D721Med (cell line): ENCODE data around the gene LCAT.

Experiments used
- DNase-seq: peaks from one replicate; pipeline ENCODE4 v3.0.0; 2011; ENCODE audit warnings: low spot score; ENCODE audit not compliant: insufficient read length
- FAIRE-seq: peaks from 2 replicates; lab custom pipeline; 2011; peaks lifted over from hg19 to GRCh38; lab: Jason Lieb, UNC
- TF ChIP-seq, protein P1 (sequence below): IDR thresholded peaks from 2 replicates; pipeline ENCODE4 v1.5.1; 2012; ENCODE audit warnings: mild to moderate bottlenecking, control low read depth; ENCODE audit not compliant: insufficient read depth; ENCODE audit errors: missing control alignments

The LCAT gene

DNA sequence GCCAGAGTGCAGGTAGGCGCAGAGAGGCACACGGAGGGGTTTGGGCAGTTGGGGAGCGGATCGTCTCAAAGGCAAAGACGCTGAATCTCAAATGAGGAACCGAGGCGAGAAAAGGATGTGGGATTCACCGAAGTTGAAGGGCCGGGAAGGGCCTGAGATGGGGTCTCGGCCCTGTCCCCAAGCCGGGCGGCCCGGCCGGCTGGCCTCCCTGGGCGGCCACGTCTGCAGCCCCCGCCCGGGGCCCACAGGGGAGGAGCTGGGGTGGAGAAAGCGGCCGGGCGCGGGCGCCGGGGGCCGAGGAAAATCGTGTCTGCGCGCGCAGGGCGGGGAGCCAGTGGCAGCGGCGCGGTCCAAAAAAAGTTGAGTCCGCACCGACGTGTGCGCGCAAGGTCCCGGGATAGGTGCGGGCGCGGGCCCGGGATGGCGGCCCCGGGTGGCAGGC is 24.1 kb upstream of the LCAT start:
- no peak for DNase-seq
- TF ChIP-seq, protein P1, sequence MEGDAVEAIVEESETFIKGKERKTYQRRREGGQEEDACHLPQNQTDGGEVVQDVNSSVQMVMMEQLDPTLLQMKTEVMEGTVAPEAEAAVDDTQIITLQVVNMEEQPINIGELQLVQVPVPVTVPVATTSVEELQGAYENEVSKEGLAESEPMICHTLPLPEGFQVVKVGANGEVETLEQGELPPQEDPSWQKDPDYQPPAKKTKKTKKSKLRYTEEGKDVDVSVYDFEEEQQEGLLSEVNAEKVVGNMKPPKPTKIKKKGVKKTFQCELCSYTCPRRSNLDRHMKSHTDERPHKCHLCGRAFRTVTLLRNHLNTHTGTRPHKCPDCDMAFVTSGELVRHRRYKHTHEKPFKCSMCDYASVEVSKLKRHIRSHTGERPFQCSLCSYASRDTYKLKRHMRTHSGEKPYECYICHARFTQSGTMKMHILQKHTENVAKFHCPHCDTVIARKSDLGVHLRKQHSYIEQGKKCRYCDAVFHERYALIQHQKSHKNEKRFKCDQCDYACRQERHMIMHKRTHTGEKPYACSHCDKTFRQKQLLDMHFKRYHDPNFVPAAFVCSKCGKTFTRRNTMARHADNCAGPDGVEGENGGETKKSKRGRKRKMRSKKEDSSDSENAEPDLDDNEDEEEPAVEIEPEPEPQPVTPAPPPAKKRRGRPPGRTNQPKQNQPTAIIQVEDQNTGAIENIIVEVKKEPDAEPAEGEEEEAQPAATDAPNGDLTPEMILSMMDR = no peak
- FAIRE-seq = no peak

DNA sequence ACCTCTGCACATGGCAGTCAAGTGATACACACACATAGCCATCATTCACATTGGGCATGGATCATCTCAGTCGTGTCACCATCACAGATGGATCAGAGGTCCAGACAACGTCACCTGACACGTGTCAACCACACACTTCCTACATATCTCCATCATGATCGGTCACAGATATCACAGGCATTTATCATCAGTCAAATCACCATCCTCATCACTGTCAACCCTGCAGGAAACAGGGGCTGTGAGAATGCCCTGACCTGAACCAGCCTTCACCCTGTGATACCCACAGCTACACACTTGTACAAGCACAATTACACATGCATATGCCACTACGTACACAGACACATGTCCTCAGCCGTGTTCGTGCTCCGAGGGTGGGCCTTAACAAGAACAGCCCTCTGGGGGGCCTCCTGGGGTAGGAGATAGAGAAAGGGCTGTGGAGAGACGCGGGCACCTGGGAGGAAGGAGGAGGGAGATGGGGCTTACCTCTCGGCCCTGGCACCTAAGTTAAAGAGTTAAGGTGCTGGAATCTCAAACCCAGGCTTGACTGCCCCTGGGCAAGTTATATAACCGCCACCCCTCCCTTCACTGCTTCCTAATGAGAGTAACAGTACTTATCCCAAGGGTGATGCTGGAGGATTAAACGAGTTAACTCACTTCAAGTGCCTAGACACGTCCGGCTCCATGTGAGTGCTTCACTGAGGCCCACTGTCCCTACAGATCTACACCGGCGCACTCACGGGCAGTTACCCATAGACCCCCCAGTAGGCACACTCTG is 23.4 kb upstream of the LCAT start:
- TF ChIP-seq, protein P1 = no peak
- DNase-seq = no peak
- no peak for FAIRE-seq

DNA sequence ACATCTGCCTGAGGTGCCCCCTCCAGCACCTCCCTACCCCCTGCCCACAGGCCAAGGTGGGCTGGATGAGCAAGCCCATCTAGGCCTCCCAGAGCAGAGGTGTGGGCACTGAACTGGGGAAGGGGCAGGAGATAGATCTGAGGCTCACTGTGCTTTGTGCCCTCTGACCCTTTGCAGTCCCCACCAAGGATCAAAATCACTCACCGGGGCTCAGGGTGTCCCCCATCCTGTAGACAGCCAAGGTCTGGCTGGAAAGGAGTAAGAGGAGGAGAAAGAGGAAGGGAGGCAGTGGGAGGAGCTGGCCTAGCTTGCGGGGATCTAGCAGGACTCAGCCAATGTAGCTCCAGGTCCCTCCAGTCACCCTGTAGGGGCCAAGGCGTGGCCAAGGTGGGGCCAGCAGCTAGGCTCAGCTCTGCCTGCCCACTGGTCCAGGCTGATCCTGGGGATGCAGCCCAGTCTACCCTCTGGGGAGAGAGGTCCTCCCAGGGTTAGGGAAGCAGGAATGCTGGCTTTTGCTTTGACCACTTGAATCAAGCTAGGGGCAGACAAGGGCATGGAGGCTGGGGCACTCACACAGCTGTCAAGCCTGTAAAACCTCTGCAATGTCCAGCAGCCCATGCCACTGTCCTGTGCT is 22.7 kb upstream of the LCAT start:
- DNase-seq (no peak), FAIRE-seq (no peak)
- TF ChIP-seq, protein P1 = no peak

DNA sequence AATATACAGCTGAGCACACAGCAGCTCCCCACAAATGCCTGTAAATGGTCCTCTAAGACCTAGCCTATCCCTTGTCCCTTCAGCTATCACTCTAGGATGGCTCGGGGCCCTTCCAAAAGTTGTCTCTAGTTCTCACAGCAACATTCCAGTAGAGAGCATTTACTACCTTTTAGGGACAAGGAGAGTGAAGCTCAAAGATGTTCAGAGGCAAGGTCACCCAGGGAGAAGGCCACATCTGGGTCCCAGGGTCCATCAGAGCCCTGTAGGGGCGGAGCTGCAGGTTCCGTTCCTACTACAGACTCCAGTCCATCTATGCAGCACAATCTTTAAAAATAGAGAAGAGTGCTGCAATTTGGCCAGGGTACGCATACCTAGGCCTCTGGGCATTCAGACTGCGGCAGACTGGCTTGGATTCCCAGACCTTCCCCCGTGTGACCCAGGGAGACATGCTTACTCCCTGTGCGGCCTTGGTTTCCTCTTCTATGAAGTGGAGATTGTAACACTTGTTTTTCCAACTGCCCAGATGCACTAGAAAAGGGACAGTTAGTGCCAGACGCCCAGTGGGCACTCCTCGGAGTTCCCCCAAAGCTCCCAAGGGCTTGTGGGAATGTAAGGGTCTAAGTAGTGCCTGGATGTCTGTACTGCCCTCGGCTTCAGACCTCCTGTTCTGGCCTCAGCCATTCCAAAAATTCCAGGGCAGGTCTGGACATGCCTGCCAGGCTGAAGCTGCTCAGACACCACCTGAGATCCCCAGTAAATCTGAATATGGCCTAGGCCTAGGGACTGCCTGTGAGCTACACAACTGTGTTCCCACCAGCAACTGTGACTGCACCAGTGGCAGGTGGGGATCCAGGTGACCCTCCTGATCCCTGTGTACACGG is 22.0 kb upstream of the LCAT start:
- no peak for DNase-seq
- FAIRE-seq = no peak

DNA sequence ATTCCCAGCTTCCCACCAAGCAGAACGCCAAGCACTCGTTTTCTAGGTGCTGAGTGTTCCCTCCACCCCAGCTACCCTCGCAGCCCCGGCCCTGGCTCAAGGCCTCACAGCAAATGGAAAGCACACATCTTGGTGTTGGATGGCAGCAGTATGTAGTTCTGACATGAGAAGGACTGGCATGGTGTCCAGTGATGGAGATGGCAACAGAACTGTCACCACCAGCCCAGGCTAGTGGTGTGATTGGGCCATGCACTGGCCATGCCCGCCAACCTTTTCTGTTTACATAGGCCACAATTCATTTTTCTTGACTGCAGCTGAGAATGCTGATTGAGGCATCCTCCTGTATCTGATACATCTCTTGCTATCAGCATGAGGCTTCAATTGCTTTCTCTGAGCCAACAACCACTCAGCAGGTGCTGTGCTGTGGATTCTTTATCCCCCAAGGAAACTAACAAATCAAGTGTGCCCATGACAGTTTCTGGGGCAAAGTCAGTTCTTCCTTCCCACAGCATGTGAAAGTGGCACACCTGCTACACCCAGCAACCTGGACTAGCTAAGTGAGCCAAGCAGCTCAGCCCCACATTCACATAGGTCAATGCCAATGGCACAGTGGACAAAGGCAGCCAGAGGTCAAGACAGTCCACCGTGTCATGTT is 20.7 kb upstream of the LCAT start:
- DNase-seq = no peak
- no peak for FAIRE-seq
- TF ChIP-seq, protein P1 = no peak

More for the DNA sequence above, 22.0 kb upstream of the LCAT start:
- TF ChIP-seq, protein P1 = no peak

DNA sequence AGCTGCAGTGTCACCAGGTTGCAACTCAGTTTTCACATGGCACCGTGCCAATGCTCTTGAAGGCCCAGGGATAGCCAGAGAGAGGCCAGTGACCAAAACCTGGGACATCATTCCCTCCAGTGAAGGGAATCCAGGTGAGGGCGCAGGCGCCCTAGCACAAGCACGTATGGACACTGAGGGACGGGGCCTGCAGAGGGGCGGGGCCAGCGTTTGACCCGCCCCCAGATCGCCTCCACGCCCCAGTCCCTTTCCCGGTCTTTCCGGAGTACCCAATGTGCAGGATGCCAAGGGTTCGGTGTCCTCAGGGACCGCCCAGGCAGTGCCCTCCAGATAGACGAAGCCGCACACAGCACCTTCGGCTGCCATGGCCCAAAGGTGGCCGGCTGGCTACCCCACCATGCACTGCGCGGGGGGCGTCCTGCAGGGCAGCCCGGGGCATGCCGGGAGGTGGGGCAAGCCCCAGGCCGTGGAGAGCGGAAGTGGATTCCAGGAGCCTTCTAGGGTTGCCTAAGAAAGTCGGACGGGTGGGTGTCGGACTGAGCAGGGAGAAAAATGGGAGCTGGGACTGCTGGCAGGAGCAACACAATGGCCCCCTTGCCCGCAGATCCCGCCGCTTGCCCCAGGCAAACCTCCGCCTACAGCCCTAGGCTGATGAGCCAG is 19.9 kb upstream of the LCAT start:
- DNase-seq = no peak
- TF ChIP-seq, protein P1 = no peak
- no peak for FAIRE-seq
